Measurements from ENCODE around the gene MCC. TPM values are rescaled to one million over a fixed set of nuclear protein-coding genes. Genes with fewer than 3 reads are reported as not detected.

MCC gene
- total RNA-seq, 1 donor from 2014 or later = 47.9 TPM

GRCh38 chr5:113054899-113055298 lies 433.4 kb downstream of the MCC start:
- intact Hi-C loops (cut with DNase I) = no loop called here
- no peaks in the 10 kb centered on the region for H3K36me3 ChIP-seq
- TF ChIP-seq CTCF (IDR thresholded peaks at IDR 0.05) (no peak), POLR2AphosphoS5 (IDR thresholded peaks at IDR 0.05; ENCODE audit: insufficient read depth in 1 of 2, low read depth in 1 of 2) (no peak), POLR2A (IDR thresholded peaks at IDR 0.05) (no peak)
- DNase-seq (ENCODE audit: extremely low spot score in 2 of 2) = no peak
- no peaks in the 10 kb centered on the region for H3K27me3 ChIP-seq
- peaks cover 69% of the 10 kb centered on the region for H3K4me1 ChIP-seq
- H3K4me3 ChIP-seq = no peak overlapping the region
- peak overlapping the region; percentile 49 for H3K27ac ChIP-seq
- no peaks in the 10 kb centered on the region for H3K9me3 ChIP-seq

- Histone ChIP-seq H3K27me3 (no peaks in the 10 kb centered on the region), H3K4me3 (no peak overlapping the region), H3K27ac (peak overlapping the region; percentile 49), H3K4me1 (peaks cover 64% of the 10 kb centered on the region), H3K9me3 (no peaks in the 10 kb centered on the region), H3K36me3 (peaks cover 0 to 9% of the 10 kb centered on the region in 2 donors)
- DNase-seq (ENCODE audit: extremely low spot score in 2 of 2) = no peak
- TF ChIP-seq CTCF (IDR thresholded peaks at IDR 0.05) (no peak), POLR2AphosphoS5 (IDR thresholded peaks at IDR 0.05; ENCODE audit: insufficient read depth in 1 of 2, low read depth in 1 of 2) (peak in 1 of 2 donors; percentile 54)
- intact Hi-C loops (cut with DNase I) = no loop called here
Observed at GRCh38 chr5:113053511-113053995, 434.7 kb downstream of the MCC start.

GRCh38 chr5:113052041-113052795 lies 436.0 kb downstream of the MCC start:
- H3K27ac ChIP-seq = peak overlapping the region; percentile 49
- DNase-seq (ENCODE audit: extremely low spot score in 2 of 2) = no peak
- intact Hi-C loops (cut with DNase I) = no loop called here
- no peak overlapping the region for H3K4me3 ChIP-seq
- H3K4me1 ChIP-seq = peaks cover 59% of the 10 kb centered on the region
- H3K36me3 ChIP-seq = peaks cover 0 to 22% of the 10 kb centered on the region in 2 donors
- no peaks in the 10 kb centered on the region for H3K9me3 ChIP-seq
- no peaks in the 10 kb centered on the region for H3K27me3 ChIP-seq
- TF ChIP-seq POLR2AphosphoS5 (IDR thresholded peaks at IDR 0.05; ENCODE audit: insufficient read depth in 1 of 2, low read depth in 1 of 2) (no peak), POLR2A (IDR thresholded peaks at IDR 0.05) (no peak), CTCF (IDR thresholded peaks at IDR 0.05) (no peak)

GRCh38 chr5:113050721-113051382 lies 437.4 kb downstream of the MCC start:
- TF ChIP-seq POLR2A (IDR thresholded peaks at IDR 0.05) (no peak), CTCF (IDR thresholded peaks at IDR 0.05) (no peak), POLR2AphosphoS5 (IDR thresholded peaks at IDR 0.05; ENCODE audit: insufficient read depth in 1 of 2, low read depth in 1 of 2) (peak; percentile 41 to 63)
- DNase-seq (ENCODE audit: extremely low spot score in 2 of 2) = no peak
- H3K4me3 ChIP-seq = no peak overlapping the region
- no peaks in the 10 kb centered on the region for H3K27me3 ChIP-seq
- peak overlapping the region; percentile 57 for H3K27ac ChIP-seq
- peaks cover 57% of the 10 kb centered on the region for H3K4me1 ChIP-seq
- H3K36me3 ChIP-seq = peaks cover 0 to 25% of the 10 kb centered on the region in 2 donors
- intact Hi-C loops (cut with DNase I) = no loop called here
- H3K9me3 ChIP-seq = no peaks in the 10 kb centered on the region

GRCh38 chr5:113048931-113049330 lies 439.3 kb downstream of the MCC start:
- Histone ChIP-seq H3K4me3 (no peak overlapping the region), H3K9me3 (no peaks in the 10 kb centered on the region), H3K27me3 (no peaks in the 10 kb centered on the region), H3K27ac (no peak overlapping the region), H3K4me1 (peaks cover 42% of the 10 kb centered on the region), H3K36me3 (peaks cover 0 to 25% of the 10 kb centered on the region in 2 donors)
- no peak for DNase-seq (ENCODE audit: extremely low spot score in 2 of 2)
- no peak for TF ChIP-seq CTCF (IDR thresholded peaks at IDR 0.05)
- no peak for TF ChIP-seq POLR2A (IDR thresholded peaks at IDR 0.05)
- intact Hi-C loops (cut with DNase I) = no loop called here
